ENCODE measurements around the gene BIN2. TPM values are rescaled to one million over a fixed set of nuclear protein-coding genes. Genes with fewer than 3 reads are reported as not detected.
"Not testable (repeated sequence)": the region's sequence is repeated elsewhere in the genome, so short reads cannot be mapped to it uniquely, and the experiment has no call there.

BIN2 gene
- total RNA-seq, 1 donor from 2014 or later = not detected

- DNase-seq = peak; percentile 17
Observed at GRCh38 chr12:51307655-51308593, 16.1 kb downstream of the BIN2 start.

- no peak for DNase-seq
Observed at GRCh38 chr12:51306507-51306906, 17.5 kb downstream of the BIN2 start.

GRCh38 chr12:51300768-51301167 is 23.2 kb downstream of the BIN2 start:
- not testable (repeated sequence) for DNase-seq

- DNase-seq = no peak
Observed at GRCh38 chr12:51295651-51296050, 28.3 kb downstream of the BIN2 start.

GRCh38 chr12:51294097-51294496 is 29.9 kb downstream of the BIN2 start:
- DNase-seq = not testable (repeated sequence)

- DNase-seq = peak; percentile 4
Observed at GRCh38 chr12:51293696-51294095, 30.3 kb downstream of the BIN2 start.

- DNase-seq = not testable (repeated sequence)
Observed at GRCh38 chr12:51291603-51292513, 32.1 kb downstream of the BIN2 start.

- DNase-seq = no peak
Observed at GRCh38 chr12:51285843-51286242, 38.1 kb downstream of the BIN2 start.

GRCh38 chr12:51281202-51281924 is 42.6 kb downstream of the BIN2 start:
- no peak for DNase-seq

GRCh38 chr12:51275088-51275487 is 48.9 kb downstream of the BIN2 start:
- no peak for DNase-seq

GRCh38 chr12:51272810-51273209 is 51.2 kb downstream of the BIN2 start:
- not testable (repeated sequence) for DNase-seq

- peak; percentile 73 for DNase-seq
Observed at GRCh38 chr12:51270951-51271518, 52.9 kb downstream of the BIN2 start.

GRCh38 chr12:51270067-51270950 is 53.7 kb downstream of the BIN2 start, which contains the start of gene SMAGP:
Gene SMAGP, minus strand, starts transcription at chr12:51270415. Its CDS starts 1,137 bp downstream, at chr12:51269278.
- DNase-seq = peak; percentile 50

- DNase-seq = peak; percentile 50
Observed at GRCh38 chr12:51269174-51270066, 54.6 kb downstream of the BIN2 start.

- DNase-seq = no peak
Observed at GRCh38 chr12:51265024-51265423, 59.0 kb downstream of the BIN2 start.

- DNase-seq = no peak
Observed at GRCh38 chr12:51264297-51264696, 59.7 kb downstream of the BIN2 start.

- DNase-seq = no peak
Observed at GRCh38 chr12:51263341-51263740, 60.6 kb downstream of the BIN2 start.

- peak; percentile 76 for DNase-seq
Observed at GRCh38 chr12:51262758-51263177, 61.2 kb downstream of the BIN2 start.

GRCh38 chr12:51259600-51259999 is 64.4 kb downstream of the BIN2 start:
- not testable (repeated sequence) for DNase-seq

GRCh38 chr12:51254536-51254935 is 69.4 kb downstream of the BIN2 start:
- no peak for DNase-seq
